HG02973 (cell line): ENCODE results near the gene TNS3.
"Not testable (repeated sequence)": the region's sequence is repeated elsewhere in the genome, so short reads cannot be mapped to it uniquely, and the experiment has no call there.

Experiments
- ATAC-seq: cut with Tn5 transposase; IDR thresholded peaks from one replicate; pipeline ENCODE4 v1.9.1; 2021; ENCODE audit warnings: moderate library complexity; ENCODE audit not compliant: unreplicated experiment

The TNS3 gene

DNA sequence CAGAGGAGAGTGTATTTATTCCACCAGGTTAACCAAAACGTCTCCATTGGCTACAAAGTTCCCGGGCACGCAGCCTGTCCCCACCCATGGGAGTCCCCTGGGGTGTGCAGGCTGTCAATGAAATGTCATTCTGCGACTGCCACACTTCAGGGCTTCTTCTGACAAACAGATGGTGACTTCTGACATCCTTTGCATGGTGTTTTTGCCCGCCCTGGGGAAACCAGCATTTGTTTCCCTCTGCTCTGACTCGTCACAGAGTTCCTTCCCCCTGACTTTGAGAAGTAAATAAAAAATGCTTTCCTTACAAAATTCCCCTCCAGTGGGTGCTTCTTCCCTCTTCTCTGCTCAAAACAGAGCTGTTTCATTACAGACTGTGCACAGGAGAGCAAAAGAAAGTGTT is 38.2 kb downstream of the TNS3 start:
- ATAC-seq, result no peak

DNA sequence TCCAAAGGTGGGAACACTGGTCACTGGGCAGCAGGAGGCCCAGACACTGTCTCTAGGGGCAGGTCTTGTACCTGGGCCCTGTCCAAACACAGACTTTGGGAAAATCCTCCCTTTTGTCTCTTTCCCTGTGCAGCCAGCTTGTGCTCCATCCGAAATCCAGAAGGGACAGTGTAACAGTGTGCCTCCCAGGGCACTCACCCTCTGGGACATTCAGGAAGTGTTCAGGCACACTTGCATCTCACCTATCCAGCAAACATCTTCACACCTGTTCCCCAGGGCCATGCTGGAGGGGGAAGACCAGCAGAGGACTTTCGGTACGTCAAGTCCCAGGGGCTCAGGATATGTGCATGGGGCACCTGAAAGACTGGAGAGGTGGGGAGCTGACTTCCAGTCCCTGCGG is 38.9 kb downstream of the TNS3 start:
- ATAC-seq, result no peak

DNA sequence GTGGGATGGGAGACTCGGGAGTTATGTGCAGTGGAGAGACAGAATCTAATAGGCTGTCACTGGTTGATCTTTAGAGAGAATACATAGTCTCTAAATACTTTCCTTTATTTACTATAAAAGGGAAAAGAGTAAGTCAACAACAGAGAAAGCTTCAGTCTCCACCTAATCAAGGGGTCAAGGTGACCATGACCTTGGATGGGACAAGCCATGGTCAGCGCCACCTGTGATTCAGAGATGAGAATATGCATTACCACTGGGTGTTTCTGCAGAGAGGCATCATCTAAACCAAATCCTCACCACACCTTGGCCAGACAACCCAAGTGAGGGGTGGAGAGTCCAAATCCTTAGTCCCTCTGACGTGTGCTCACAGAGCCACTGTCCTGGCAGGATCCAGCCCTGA is 39.9 kb downstream of the TNS3 start:
- no peak for ATAC-seq

DNA sequence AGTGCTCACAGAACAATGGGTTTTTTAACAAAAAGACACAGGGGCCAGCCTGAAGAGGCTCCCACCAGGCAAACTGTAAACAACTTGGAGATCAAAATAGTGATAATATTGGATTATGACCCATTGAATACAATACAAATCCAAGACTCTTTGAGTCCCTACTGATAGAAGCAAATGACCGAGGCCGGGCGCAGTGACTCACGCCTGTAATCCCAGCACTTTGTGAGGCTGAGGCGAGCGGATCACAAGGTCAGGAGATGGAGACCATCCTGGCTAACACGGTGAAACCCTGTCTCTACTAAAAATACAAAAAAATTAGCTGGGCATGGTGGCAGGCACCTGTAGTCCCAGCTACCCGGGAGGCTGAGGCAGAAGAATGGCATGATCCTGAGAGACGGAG is 40.4 kb downstream of the TNS3 start:
- ATAC-seq, result not testable (repeated sequence)

DNA sequence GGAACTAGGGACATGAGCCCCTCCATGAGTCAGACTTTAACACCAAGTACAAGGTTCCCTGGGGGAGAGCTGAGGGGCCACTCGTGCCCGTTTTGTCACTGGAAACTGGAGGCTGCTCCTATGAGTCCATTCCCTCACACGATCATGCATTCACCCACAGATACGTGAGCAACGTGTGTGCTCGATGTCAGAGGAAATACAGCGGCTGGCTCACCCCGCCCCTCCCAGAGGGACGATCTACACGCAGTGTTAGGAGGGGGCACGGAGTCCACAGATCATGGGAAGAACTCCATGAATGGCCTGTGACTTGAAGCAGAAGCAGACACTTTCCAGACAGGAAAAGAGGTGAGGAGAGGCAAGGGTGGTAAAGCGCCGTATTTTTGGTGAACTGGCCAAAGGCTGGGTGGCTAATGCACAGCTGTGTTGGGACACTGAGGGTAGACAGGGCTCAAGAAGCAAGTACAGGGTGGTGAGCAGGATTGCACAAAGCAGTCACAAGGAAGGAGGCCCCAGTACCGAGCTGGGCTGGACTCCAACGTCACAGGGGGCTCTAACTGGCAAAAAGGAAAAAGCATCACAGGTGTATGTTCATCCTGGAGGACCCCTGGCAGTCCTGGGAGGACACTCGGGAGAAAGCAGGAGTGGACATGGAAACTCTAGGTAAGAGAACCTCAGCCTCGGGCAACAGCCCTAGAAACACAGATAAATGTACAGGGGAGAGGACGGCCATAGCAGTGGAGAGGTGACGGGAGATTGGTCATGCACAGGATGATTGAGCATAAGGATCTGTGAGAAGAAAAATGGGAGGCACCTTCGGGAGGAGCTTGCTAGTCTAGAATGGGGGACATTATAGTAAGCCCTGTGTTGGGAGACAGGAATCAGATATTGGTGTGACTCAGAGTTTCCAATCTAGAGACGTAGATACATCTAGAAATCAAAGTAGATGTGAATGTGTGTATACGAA is 41.2 kb downstream of the TNS3 start:
- no peak for ATAC-seq

DNA sequence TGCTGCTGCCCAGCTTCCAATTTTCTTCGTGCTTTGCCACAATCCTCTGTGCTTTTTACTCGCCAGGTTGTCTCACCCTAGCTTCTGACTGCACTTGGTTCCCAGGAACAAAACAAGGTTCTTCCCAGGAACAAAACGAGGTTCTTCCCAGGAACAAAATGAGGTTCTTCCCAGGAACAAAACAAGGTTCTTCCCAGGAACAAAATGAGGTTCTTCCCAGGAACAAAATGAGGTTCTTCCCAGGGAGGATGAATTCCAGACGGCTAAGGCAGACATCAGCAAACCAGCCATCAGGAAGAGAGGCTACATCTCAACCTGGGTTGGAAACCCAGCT is 41.9 kb downstream of the TNS3 start:
- ATAC-seq, result no peak

DNA sequence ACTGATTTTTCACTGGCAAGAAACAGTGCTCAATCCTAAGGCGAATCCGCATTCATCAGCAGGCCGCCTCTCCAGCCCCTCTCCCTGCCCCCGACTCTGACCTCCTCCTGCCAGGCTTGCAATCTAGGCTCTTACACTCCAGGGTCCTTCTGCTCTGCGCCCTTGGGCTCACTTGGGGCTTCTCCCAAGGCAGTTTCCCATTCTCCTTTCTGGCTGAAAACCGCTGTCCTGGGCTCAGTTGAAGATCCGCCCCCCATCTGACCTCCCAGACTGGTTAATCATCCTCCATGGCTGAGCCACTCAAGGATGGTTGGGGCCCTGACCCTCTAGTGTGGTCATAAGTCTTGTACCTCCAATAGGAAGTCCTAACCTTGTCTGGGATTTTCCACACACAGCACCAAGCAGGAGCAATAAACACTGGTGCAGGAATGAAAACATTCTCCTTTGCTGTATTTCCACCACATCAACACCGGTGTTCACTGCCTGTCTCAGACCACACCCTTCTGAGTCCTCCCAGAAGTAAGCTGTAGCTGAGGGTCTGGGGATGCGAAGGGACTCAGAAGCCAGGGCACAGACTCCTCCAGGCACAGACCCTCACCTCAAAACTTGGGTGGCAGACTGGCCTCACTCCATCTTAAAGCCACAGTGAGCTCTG is 42.4 kb downstream of the TNS3 start:
- no peak for ATAC-seq

DNA sequence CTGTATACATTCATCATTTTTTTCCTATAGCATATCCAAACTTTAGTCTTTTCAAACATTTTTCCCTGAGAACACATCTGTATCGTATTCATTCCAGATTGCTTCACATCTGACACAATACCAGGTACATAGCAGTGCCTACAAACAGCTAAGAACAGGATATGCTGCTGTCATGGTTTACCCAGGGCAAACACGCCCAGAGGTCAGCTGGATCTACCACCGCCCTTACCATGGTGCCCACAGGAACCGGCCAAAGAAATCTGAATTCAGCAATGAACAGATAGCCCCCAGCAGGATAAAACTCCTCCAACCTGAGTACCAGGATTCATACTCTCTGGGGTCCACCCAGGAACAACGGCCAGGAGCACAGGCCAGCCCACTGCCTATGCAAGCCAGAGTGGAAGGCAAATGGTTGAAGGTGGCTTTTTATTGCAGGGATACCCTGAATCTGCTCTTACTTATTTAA is 43.0 kb downstream of the TNS3 start:
- ATAC-seq, result no peak

DNA sequence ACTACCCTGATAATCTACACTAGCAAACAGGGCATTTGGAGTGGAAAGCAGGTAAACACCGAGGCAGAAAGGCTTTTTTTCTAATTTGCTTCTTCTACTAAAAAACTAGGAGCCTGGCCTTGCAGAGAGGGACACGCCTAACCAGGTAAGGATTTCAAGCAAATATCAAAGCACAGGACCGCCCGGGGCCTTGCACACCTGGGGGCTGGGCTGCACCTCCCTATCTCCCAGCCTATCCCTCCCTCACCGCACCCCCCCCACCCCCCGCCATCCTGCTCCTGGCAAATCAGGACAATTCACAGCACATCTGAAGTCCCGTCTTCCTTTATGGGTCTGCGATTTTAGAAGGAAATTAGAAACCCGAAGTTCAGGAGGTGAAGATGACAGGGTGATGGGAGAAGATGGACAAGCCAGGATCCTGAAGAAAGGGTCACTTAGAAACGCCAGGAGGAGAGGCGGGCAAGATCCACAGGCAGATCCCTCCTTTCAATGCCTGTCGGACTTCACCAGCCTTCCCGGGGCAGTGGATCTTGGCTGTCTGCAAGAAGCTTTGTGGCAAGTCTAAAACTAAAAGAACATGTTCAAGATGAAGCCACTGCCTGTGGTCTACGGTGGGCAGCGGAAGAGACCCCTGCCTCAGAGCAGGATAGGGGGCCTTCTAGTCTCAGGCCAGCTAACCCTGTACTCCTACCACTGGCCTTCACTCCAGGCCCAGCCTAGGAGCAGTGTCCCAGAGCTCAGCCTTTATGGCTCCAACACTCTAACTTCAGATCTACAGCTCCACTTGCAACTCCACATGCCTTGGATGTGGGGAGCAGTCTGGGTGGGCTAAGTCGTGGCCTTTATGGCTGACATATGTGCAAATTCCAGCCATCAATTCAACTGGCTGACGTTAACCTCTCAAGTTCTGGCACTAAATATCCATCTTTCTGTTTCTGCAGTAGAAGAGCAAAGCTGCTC is 43.9 kb downstream of the TNS3 start:
- ATAC-seq, result no peak

DNA sequence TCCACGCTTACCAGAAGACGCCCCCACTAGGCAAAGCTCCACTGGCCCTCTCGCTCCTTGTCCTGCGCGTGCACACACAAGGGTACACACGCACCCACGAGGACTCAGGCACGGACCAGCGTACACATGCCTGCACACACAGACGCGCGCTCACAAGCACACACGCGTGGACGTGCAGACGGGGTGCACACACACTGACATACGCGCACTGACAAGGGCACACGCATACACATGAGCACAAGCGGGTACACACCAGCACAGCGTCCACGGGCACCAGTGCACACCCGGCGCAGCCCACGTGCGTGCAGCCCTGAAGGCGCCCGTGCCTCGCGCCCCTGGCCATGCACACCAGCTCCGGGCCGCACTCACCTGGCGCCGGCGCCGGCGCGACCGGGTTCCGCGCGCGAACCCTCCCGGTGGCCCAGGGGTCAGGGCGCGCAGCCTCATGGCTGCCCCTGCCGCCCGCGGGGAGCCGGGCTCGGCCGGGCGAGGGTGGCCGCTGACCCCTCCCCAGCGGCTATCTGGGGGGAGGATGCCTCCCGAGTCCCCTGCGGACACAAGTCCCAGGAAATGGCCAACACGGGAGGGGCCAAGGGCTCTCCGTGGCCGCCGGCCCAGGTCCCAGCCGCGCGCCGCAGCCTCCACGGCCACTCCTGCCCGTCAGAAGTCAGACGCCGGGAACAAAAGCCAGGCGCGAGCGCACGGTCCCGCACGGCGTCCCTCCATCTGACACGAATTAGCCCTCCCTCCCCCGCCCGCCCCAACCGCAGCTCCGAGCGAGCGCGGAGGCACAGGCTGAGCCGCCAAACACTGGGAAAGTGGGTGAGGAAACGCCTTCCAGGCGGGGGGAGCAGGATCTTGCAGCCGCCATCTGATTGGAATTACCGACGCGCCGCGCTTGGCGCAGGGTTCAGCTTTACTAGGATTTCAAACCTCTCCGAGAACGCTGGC is 45.0 kb downstream of the TNS3 start:
- ATAC-seq, result no peak

DNA sequence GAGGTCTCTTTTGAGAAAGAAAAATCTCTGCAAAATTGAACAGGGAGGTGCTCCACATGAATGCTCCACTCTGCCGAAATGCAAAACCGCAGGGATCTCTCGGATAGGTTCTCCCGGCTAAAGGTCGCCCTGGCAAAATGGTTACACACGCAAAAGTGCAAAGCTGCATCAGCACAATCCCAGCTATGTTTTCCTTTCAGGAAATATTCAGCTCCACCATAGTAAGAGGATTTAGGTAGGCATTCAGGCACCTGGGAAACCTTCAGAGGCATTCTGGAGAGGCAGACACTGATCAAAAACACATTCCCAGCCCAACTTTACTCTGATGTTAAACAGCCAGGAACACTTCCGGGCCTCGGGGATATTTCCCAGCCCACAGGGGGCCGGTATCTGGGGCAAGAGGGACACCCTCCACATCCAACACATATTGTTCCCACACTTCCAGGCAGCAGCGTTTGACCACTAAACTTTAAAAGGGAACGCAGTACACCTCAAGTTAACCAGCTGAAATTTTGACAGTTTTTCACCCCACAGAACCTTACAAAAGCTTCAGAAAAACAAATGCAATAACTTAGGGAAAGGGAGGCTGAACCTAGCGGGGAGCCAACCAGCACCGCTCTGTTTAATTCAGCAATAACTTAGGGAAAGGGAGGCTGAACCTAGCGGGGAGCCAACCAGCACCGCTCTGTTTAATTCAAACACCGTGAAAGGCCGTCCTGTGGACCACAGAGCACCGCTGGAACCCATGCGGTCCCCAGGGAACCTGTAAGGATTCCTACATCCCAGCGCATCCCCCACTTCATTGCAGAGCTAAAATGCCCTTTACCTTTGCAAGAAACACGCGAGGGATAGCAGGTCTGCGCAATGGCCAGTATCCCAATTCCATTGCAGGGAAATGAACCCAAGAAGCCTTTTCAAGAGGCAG is 45.9 kb downstream of the TNS3 start:
- no peak for ATAC-seq

DNA sequence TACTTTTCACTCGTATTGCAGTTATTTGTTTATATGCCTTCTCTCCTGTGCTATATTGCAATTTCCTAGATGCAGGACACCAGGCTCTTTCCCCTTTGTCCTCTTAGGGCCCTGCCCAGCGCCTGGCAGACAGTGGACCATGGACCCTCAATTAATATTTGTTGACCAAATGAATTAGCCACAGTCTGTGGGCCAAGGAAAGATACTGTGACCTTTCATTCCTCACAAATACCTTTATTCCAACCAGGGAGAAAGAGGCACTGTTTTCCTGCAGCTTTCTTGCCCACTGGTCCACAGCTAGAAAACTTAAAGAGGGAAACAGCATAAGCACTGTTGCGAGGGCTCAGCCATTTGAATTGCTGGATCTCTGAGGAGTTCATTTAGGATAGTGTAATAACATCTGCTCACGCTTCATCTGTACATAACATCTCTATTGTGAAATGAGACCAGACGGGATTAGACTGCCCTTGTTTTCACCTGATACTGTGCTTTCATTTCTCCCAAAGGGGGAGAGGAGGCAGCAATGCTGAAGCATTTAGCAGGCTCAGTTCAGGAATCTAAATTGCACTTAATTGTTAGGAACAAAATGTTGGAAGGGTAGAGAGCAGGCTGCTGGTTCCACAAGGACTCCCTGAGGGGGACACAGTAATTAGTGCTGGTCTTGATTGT is 46.7 kb downstream of the TNS3 start:
- ATAC-seq, result no peak

DNA sequence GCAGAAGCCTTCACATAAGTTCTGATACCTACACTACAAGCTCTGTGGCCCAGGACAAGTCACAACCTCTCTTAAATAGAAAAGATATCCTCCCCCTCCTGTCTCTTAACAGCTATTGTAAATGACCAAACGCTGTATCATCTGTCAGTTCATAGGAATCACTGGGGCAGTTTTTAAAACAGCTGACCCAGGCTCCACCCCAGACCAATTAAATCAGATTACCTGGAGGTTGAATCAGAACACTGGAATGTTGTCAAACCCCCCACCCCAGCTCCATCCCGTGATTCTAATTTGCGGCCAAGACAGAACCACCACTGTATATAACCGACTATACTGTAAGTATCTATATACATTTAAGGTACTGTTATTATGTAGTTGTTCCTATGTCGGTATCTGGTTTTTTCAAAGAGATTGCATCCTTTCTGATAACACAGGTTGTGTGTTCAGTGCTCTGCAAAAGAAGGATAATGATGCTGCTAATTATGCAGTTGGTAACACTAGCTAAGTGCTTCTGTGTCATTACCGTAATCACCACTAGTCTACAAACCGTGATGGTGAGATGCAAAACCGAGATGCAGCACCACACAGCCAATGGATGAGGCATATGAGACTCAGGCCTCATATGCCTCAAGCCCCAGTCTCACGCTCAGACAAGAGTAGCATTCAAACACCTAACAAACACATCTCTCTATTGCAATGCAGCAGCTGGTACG is 47.4 kb downstream of the TNS3 start:
- ATAC-seq, result no peak

DNA sequence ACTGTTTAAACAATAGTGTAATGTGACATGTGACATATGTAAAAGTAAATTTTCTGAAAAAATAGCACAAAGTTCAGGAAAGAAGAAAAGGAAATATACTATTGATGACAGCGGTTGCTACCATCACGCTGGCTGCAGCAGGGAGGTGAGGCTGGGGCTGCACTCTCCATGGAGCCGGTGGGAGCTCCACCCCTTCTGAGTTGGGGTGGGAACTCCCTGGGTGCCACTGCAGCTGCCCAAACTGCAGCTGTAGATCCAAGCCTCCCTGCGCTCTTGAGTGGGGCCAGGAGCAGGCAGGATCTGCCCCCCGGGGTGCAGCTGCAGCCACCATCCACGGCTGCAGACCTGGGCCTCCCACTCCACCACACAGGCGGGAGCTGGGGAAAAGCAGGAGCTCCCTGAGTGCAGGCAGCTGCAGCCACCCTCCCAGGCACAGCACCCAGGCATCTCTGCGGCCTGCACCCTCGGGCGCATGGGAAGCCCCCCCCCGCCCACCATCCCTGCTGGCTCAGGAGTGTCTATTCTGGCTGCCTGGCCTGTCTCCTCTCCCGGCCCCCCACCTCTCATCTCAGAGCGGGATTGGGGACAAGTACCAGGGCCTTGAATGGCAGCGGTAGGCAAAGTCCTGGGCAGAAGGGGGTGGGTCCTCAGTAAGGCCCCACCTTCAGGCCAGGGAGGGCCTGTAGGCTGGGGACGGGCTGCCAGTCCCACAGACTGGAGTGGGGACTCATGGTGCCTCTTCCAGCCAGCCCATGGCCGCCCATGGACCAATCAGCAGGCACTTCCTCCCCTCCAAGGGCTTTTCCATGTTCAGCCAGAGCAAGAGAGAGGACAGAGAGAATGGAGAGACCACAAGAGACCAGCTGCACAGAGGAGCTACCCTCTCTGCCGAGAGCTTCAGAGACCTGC is 50.1 kb downstream of the TNS3 start:
- no peak for ATAC-seq

DNA sequence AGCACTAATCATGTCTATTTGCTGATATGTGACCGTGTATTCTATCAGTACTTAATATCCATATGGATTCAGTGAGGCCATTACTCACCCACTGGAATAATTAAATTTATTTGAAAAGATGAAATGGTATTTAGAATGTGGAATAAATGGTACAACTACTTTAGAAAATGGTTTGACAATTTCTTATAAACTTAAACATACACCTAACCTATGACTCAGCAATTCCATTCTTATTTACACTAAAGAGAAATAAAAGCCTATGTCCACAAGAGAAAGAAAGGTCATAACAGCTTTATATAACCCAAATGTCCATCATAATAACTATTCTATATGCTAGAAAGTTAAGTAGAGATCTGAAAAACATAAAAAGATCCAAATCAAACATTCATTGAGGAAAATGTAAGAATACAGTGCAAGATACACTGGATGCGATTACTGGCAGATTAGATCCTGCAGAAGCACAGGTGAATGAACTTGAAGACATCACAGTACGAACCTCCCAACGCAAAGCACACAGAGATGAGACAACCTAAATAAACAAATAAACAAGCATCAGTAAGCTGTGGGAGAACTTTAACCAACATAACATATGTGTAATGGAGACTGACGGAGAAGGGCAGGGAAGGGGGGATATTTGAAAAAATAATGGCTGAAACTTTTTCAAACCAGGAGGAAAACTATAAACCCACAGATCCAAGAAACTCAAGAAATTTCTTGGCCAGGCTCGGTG is 51.9 kb downstream of the TNS3 start:
- no peak for ATAC-seq

DNA sequence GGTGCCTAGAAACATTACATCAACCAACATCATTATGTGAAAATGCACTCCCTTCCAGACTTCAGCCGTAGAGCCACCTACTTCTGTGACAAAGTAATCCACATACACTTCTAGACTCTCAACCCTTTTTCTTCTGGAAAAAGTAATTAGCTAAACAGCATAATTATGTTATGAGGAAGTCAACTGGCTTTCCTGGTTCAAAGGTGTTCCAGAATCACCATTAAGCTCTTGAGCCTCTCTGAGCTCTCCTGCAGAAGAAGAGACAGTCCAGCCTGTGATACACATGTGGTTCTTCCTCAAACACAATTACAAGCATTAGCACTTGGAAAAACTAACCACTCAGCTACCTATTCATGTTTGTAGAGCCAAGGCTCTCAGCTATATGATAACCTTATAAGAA is 52.5 kb downstream of the TNS3 start:
- ATAC-seq, result no peak
